A673 (cell line): ENCODE measurements around the gene PROX1.

Experiments
- EZH2 ChIP-seq: fragments of 200-600 bp; sonication (generic); IDR thresholded peaks from 2 replicates; pipeline ENCODE4 v1.6.1; 2017; ENCODE audit warnings: borderline replicate concordance, low read depth, mild to moderate bottlenecking, mixed read lengths, antibody characterized with exemption, low read length; ENCODE audit not compliant: poor library complexity, severe bottlenecking
- TF ChIP-seq, protein P1 (sequence below): fragments of 300-800, 200-600 bp; sonication (generic); conservative IDR thresholded peaks from 2 replicates; pipeline ENCODE4 v1.5.1; 2017; ENCODE audit warnings: low read depth, mild to moderate bottlenecking, antibody characterized with exemption, low read length, moderate library complexity, mixed read lengths

DNA sequence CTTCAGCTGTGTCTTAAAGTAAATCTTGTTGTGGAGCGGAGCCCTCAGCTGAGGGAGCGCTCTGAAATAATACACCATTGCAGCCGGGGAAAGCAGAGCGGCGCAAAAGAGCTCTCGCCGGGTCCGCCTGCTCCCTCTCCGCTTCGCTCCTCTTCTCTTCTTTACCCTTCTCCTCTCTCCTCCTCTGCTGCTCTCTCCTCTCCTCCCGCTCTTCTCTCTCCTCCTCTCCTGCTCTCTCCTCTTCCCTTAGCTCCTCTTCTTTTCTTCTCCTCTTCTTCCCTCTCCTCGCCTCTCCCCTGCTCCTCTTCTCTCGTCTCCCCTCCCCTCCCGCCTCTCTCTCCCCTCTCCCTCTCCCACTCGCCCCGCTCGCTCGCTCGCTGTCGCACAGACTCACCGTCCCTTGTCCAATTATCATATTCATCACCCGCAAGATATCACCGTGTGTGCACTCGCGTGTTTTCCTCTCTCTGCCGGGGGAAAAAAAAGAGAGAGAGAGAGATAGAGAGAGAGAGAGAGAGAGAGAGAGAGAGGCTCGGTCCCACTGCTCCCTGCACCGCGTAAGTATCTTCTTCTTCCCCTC lies at the start of gene PROX1:
- TF ChIP-seq, protein P1, sequence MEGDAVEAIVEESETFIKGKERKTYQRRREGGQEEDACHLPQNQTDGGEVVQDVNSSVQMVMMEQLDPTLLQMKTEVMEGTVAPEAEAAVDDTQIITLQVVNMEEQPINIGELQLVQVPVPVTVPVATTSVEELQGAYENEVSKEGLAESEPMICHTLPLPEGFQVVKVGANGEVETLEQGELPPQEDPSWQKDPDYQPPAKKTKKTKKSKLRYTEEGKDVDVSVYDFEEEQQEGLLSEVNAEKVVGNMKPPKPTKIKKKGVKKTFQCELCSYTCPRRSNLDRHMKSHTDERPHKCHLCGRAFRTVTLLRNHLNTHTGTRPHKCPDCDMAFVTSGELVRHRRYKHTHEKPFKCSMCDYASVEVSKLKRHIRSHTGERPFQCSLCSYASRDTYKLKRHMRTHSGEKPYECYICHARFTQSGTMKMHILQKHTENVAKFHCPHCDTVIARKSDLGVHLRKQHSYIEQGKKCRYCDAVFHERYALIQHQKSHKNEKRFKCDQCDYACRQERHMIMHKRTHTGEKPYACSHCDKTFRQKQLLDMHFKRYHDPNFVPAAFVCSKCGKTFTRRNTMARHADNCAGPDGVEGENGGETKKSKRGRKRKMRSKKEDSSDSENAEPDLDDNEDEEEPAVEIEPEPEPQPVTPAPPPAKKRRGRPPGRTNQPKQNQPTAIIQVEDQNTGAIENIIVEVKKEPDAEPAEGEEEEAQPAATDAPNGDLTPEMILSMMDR: no peak
- no peak for TF ChIP-seq EZH2
